ENCODE data around the gene ABLIM2. TPM values are rescaled to one million over a fixed set of nuclear protein-coding genes. Genes with fewer than 3 reads are reported as not detected.

The ABLIM2 gene
- total and polyA plus RNA-seq, 10 of the 15 experiments (the other 5 are each of a cell fraction or from before 2014, with no cell fraction given): 0.03 to 0.15 (median 0.05) TPM; not detected in 7

DNA sequence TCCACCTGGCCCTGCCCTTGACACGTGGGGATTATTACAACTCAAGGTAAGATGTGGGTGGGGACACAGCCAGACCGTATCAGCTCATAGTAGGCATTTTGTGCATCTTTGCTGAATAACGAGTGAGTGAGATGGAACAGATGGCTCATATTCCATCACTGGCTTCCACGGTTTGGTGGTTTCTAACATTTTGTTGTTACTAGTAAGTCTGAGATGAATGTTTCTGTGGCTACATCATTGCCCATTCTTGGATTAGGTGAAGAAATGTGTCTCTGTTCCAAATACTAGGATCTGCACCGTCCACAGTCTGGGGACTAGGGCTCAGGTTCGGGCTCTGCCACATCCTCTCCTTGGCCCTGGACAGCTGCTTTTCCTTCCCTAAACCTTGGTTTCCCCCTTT lies 3.6 kb downstream of the ABLIM2 start (continued):
- TF ChIP-seq BACH1 (IDR thresholded peaks at IDR 0.05; ENCODE audit: borderline replicate concordance) (no peak), ZBED1 (IDR thresholded peaks at IDR 0.05; ENCODE audit: borderline replicate concordance) (no peak)

GRCh38 chr4:8153441-8153840 lies 5.2 kb downstream of the ABLIM2 start:
- FAIRE-seq: no peak
- Histone ChIP-seq H3K4me3 (no peak overlapping the region), H2AFZ (ENCODE audit: control insufficient read depth, low read depth, low read length) (no peak overlapping the region), H3K4me1 (ENCODE audit: control insufficient read depth, insufficient read depth, low read length) (no peaks in the 10 kb centered on the region), H3K36me3 (ENCODE audit: control insufficient read depth in 2 of 2, insufficient read depth in 2 of 2, low read length in 1 of 2) (no peaks in the 10 kb centered on the region), H3K27ac (ENCODE audit: control insufficient read depth, insufficient read depth) (no peak overlapping the region), H3K9ac (ENCODE audit: control insufficient read depth, insufficient read depth, low read length) (no peak overlapping the region), H4K20me1 (ENCODE audit: control insufficient read depth, insufficient read depth) (no peaks in the 10 kb centered on the region), H3K9me3 (replicated peaks; ENCODE audit: control insufficient read depth, insufficient read depth, low read length) (no peaks in the 10 kb centered on the region), H3K4me2 (ENCODE audit: control insufficient read depth, insufficient read depth) (no peak overlapping the region), H3K27me3 (replicated peaks in 1 of 2; ENCODE audit: control insufficient read depth in 2 of 2, insufficient read depth in 2 of 2, low read length in 1 of 2) (no peaks in the 10 kb centered on the region), H3K79me2 (ENCODE audit: control insufficient read depth, insufficient read depth, low read length) (no peaks in the 10 kb centered on the region)
- ChIA-PET POLR2A (no interaction called here), SMC1A (ENCODE audit: uncharacterized antibody, unreplicated experiment) (no interaction called here), CTCF (no interaction called here), RAD21 (ENCODE audit: unreplicated experiment) (no interaction called here)
- in situ Hi-C loops (cut with MboI): no loop called here
- intact Hi-C loops (cut with micrococcal nuclease; ENCODE audit: unreplicated experiment): no loop called here
- ATAC-seq: no peak
- BruUV-seq (replicated peaks): no TSS peak
- DNase-seq (ENCODE audit: low read depth, low spot score): no peak
- WGBS (ENCODE audit: insufficient coverage, insufficient replicate concordance, low lambda C conversion rate, missing lambda C conversion rate): 59% methylated on average over 10 of the region's 10 CpGs
- TF ChIP-seq NBN (IDR thresholded peaks at IDR 0.05): no peak
- TF ChIP-seq, protein P1, sequence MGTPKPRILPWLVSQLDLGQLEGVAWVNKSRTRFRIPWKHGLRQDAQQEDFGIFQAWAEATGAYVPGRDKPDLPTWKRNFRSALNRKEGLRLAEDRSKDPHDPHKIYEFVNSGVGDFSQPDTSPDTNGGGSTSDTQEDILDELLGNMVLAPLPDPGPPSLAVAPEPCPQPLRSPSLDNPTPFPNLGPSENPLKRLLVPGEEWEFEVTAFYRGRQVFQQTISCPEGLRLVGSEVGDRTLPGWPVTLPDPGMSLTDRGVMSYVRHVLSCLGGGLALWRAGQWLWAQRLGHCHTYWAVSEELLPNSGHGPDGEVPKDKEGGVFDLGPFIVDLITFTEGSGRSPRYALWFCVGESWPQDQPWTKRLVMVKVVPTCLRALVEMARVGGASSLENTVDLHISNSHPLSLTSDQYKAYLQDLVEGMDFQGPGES (IDR thresholded peaks at IDR 0.05): no peak
- no peak for TF ChIP-seq RBBP5 (conservative IDR thresholded peaks at IDR 0.05)
- no peak for TF ChIP-seq USF2 (IDR thresholded peaks at IDR 0.05; ENCODE audit: borderline replicate concordance, low read depth, low read length)
- no peak for TF ChIP-seq RB1 (IDR thresholded peaks at IDR 0.05; ENCODE audit: borderline replicate concordance)
- no peak for TF ChIP-seq BRCA1 (IDR thresholded peaks at IDR 0.05; ENCODE audit: low read depth, low read length)
- TF ChIP-seq FOS (IDR thresholded peaks at IDR 0.05; ENCODE audit: borderline replicate concordance, extremely low read depth, insufficient read length): no peak
- no peak for TF ChIP-seq BHLHE40 (IDR thresholded peaks at IDR 0.05; ENCODE audit: borderline replicate concordance in 1 of 2, low read depth in 2 of 2, low read length in 1 of 2)
- TF ChIP-seq SPI1 (IDR thresholded peaks at IDR 0.05; ENCODE audit: borderline replicate concordance, insufficient read depth, low read depth, low read length): no peak
- no peak for TF ChIP-seq TBL1XR1 (IDR thresholded peaks at IDR 0.05; ENCODE audit: low read depth, low read length)
- TF ChIP-seq, protein P2, sequence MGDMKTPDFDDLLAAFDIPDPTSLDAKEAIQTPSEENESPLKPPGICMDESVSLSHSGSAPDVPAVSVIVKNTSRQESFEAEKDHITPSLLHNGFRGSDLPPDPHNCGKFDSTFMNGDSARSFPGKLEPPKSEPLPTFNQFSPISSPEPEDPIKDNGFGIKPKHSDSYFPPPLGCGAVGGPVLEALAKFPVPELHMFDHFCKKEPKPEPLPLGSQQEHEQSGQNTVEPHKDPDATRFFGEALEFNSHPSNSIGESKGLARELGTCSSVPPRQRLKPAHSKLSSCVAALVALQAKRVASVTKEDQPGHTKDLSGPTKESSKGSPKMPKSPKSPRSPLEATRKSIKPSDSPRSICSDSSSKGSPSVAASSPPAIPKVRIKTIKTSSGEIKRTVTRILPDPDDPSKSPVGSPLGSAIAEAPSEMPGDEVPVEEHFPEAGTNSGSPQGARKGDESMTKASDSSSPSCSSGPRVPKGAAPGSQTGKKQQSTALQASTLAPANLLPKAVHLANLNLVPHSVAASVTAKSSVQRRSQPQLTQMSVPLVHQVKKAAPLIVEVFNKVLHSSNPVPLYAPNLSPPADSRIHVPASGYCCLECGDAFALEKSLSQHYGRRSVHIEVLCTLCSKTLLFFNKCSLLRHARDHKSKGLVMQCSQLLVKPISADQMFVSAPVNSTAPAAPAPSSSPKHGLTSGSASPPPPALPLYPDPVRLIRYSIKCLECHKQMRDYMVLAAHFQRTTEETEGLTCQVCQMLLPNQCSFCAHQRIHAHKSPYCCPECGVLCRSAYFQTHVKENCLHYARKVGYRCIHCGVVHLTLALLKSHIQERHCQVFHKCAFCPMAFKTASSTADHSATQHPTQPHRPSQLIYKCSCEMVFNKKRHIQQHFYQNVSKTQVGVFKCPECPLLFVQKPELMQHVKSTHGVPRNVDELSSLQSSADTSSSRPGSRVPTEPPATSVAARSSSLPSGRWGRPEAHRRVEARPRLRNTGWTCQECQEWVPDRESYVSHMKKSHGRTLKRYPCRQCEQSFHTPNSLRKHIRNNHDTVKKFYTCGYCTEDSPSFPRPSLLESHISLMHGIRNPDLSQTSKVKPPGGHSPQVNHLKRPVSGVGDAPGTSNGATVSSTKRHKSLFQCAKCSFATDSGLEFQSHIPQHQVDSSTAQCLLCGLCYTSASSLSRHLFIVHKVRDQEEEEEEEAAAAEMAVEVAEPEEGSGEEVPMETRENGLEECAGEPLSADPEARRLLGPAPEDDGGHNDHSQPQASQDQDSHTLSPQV (IDR thresholded peaks at IDR 0.05): no peak
- no peak for TF ChIP-seq POLR2A (IDR thresholded peaks at IDR 0.05; ENCODE audit: low read depth, low read length)
